MCF 10A (cell line): ENCODE results near the gene PLEKHA7. TPM values are rescaled to one million over a fixed set of nuclear protein-coding genes. Genes with fewer than 3 reads are reported as not detected.
"Not testable (repeated sequence)": the region's sequence is repeated elsewhere in the genome, so short reads cannot be mapped to it uniquely, and the experiment has no call there.

ENCODE experiments used
- Bru-seq: library from RNA; stranded (reverse); fragments of 400-500 nt; gene quantifications from one replicate; lab custom pipeline; 2021; lab: Mats Ljungman, UMichigan
- BruChase-seq, 2 experiments: library from RNA; stranded (reverse); fragments of 400-500 nt; gene quantifications; one replicate each; lab custom pipeline; 2021; lab: Mats Ljungman, UMichigan
- BruUV-seq: library from RNA; stranded (reverse); fragments of 400-500 nt; replicated peaks from 2 replicates; lab custom pipeline; 2021; lab: Mats Ljungman, UMichigan
- CTCF ChIA-PET: fragments of 300-600 bp; sonication (Branson Sonifier 250); formaldehyde crosslinking; extraction: SDS; loops from one replicate; lab custom pipeline; 2021; ENCODE audit warnings: antibody characterized with exemption, inconsistent platforms; lab: Yijun Ruan, JAX
- POLR2A ChIA-PET: fragments of 300-600, 350-650 bp; sonication (Branson Sonifier 250); formaldehyde crosslinking; extraction: SDS; loops from one replicate; lab custom pipeline; 2020; ENCODE audit warnings: antibody characterized with exemption, inconsistent platforms; lab: Yijun Ruan, JAX
- DNase-seq: peaks from one replicate; pipeline ENCODE4 v3.0.0-alpha.2; 2018; ENCODE audit not compliant: unreplicated experiment
- H3K27ac Mint-ChIP-seq: one replicate; pipeline ENCODE4 v1.8.0; 2022; ENCODE audit warnings: mild to moderate bottlenecking, low read depth, mixed read lengths; ENCODE audit not compliant: unreplicated experiment
- H3K27me3 Mint-ChIP-seq: one replicate; pipeline ENCODE4 v1.8.0; 2022; ENCODE audit warnings: mixed read lengths; ENCODE audit not compliant: insufficient read depth, unreplicated experiment
- H3K36me3 Mint-ChIP-seq: one replicate; pipeline ENCODE4 v1.8.0; 2022; ENCODE audit warnings: mild to moderate bottlenecking, moderate library complexity, mixed read lengths; ENCODE audit not compliant: insufficient read depth, unreplicated experiment
- H3K4me1 Mint-ChIP-seq: one replicate; pipeline ENCODE4 v1.8.0; 2022; ENCODE audit warnings: mixed read lengths; ENCODE audit not compliant: insufficient read depth, unreplicated experiment
- H3K4me3 Mint-ChIP-seq: one replicate; pipeline ENCODE4 v1.8.0; 2022; ENCODE audit warnings: mild to moderate bottlenecking, moderate library complexity, mixed read lengths; ENCODE audit not compliant: unreplicated experiment
- H3K9me3 Mint-ChIP-seq: one replicate; pipeline ENCODE4 v1.8.0; 2022; ENCODE audit warnings: mixed read lengths; ENCODE audit not compliant: unreplicated experiment
- CTCF ChIP-seq: fragments of 200-600 bp; IDR thresholded peaks from one replicate; pipeline ENCODE4 v1.8.0; 2022; ENCODE audit warnings: antibody characterized with exemption, mild to moderate bottlenecking; ENCODE audit not compliant: unreplicated experiment
- intact Hi-C: fragments of 100-400 bp; cut with micrococcal nuclease; formaldehyde crosslinking; loops from 2 replicates; pipeline ENCODE4 v1.14.1; 2022
- long read RNA-seq: library from polyadenylated mRNA; stranded (forward); transcript quantifications from one replicate; pipeline ENCODE4 v2.0.0, GENCODE V29; 2022
- total RNA-seq: library from RNA; stranded (reverse); gene quantifications from 2 replicates; pipeline ENCODE4 v1.2.3, GENCODE V29; 2022

Gene PLEKHA7
- total RNA-seq, result 1.7 and 2.8 TPM in 2 replicates
- Bru-seq, nascent RNA, result percentile 34 among the genes with signal in this experiment
- percentile 28 among the genes with signal in this experiment for BruChase-seq, experiment 1, labeled RNA remaining after a 6-hour chase
- percentile 36 among the genes with signal in this experiment for BruChase-seq, experiment 2, labeled RNA remaining after a 2-hour chase
- long read RNA-seq, partial matches to known transcripts, result 2 of 5 reads
- long read RNA-seq, other reads (novel, unspliced or antisense), result 3 of 5 reads

GRCh38 chr11:17014321-17014832 is at the start of gene PLEKHA7:
Gene PLEKHA7, minus strand, starts transcription at chr11:17014414. Its CDS starts 13 bp downstream, at chr11:17014401.
- Mint-ChIP-seq H3K4me3 (no peak within 1 kb of the TSS), H3K4me1 (no peaks in the 10 kb centered on the region), H3K27me3 (no peaks in the 10 kb centered on the region), H3K36me3 (no peaks in the 10 kb centered on the region), H3K27ac (no peak within 1 kb of the TSS), H3K9me3 (no peaks in the 10 kb centered on the region)
- no TSS peak for BruUV-seq
- no peak for DNase-seq
- POLR2A ChIA-PET, result no interaction called here
- CTCF ChIA-PET, result no interaction called here
- no peak for TF ChIP-seq CTCF
- intact Hi-C loops, result loop anchor here (10.0 kb wide), 1 partner anchor 70 kb away; no protein-coding TSS in a partner anchor

- Mint-ChIP-seq H3K36me3 (peaks cover 3% of the 10 kb centered on the region), H3K9me3 (no peaks in the 10 kb centered on the region), H3K27me3 (no peaks in the 10 kb centered on the region), H3K4me3 (no peak overlapping the region), H3K4me1 (no peaks in the 10 kb centered on the region), H3K27ac (no peak overlapping the region)
- intact Hi-C loops, result loop anchor here (1.0 kb wide), 4 partner anchors 117 to 278 kb away; no protein-coding TSS in a partner anchor
- ChIA-PET CTCF (interaction anchor here (0.6 to 7.6 kb wide), 45 partner anchors 9 to 763 kb away, joined by 3 to 111 read pairs (median 6); partner anchors contain the start of gene RPS13), POLR2A (interaction anchor here (0.6 to 1.8 kb wide), 7 partner anchors 14 to 278 kb away, joined by 3 to 8 read pairs (median 3); partner anchors contain the start of gene RPS13)
- BruUV-seq, result no TSS peak
- peak; percentile 65 for DNase-seq
- TF ChIP-seq CTCF, result peak; percentile 80
Measured at GRCh38 chr11:17063171-17064002, 49.2 kb upstream of the PLEKHA7 start.

- H3K27me3 Mint-ChIP-seq, H3K4me3 Mint-ChIP-seq, H3K36me3 Mint-ChIP-seq, DNase-seq, H3K27ac Mint-ChIP-seq, H3K4me1 Mint-ChIP-seq, H3K9me3 Mint-ChIP-seq, POLR2A ChIA-PET, CTCF ChIA-PET, BruUV-seq, intact Hi-C loops: not testable (repeated sequence)
Measured at GRCh38 chr11:17051146-17051545, 36.9 kb upstream of the PLEKHA7 start.

- DNase-seq, intact Hi-C loops, POLR2A ChIA-PET, H3K4me1 Mint-ChIP-seq, H3K36me3 Mint-ChIP-seq, H3K9me3 Mint-ChIP-seq, H3K4me3 Mint-ChIP-seq, BruUV-seq, H3K27me3 Mint-ChIP-seq, H3K27ac Mint-ChIP-seq: not testable (repeated sequence)
- CTCF ChIA-PET, result interaction anchor here (0.7 kb wide), 1 partner anchor 793 kb away, joined by 8 read pairs; no protein-coding TSS in a partner anchor
Measured at GRCh38 chr11:17048491-17048890, 34.3 kb upstream of the PLEKHA7 start.
